A673 (cell line): ENCODE data around the gene SCAMP3.

Experiments
- EZH2 ChIP-seq: fragments of 200-600 bp; sonication (generic); IDR thresholded peaks from 2 replicates; pipeline ENCODE4 v1.6.1; 2017; ENCODE audit warnings: borderline replicate concordance, low read depth, mild to moderate bottlenecking, mixed read lengths, antibody characterized with exemption, low read length; ENCODE audit not compliant: poor library complexity, severe bottlenecking
- TF ChIP-seq, protein P1 (sequence below): fragments of 300-800, 200-600 bp; sonication (generic); conservative IDR thresholded peaks from 2 replicates; pipeline ENCODE4 v1.5.1; 2017; ENCODE audit warnings: low read depth, mild to moderate bottlenecking, antibody characterized with exemption, low read length, moderate library complexity, mixed read lengths

DNA sequence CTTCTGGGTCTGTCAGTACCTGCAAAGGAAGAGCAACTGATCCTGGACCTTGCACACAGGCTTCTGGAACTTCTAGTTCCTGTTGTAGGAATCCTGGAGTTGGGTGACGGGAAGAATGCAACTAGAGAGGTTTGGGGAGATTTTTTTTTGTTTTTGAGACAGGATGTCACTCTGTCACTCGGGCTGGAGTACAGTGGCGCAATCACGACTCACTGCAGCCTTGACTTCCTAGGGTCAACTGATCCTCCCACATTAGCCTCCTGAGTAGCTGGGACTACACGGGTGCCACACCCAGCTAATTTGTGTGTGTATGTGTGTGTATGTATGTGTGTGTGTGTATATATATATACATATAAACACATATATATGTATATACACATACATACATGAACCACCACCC is 25.7 kb downstream of the SCAMP3 start:
- TF ChIP-seq, protein P1, sequence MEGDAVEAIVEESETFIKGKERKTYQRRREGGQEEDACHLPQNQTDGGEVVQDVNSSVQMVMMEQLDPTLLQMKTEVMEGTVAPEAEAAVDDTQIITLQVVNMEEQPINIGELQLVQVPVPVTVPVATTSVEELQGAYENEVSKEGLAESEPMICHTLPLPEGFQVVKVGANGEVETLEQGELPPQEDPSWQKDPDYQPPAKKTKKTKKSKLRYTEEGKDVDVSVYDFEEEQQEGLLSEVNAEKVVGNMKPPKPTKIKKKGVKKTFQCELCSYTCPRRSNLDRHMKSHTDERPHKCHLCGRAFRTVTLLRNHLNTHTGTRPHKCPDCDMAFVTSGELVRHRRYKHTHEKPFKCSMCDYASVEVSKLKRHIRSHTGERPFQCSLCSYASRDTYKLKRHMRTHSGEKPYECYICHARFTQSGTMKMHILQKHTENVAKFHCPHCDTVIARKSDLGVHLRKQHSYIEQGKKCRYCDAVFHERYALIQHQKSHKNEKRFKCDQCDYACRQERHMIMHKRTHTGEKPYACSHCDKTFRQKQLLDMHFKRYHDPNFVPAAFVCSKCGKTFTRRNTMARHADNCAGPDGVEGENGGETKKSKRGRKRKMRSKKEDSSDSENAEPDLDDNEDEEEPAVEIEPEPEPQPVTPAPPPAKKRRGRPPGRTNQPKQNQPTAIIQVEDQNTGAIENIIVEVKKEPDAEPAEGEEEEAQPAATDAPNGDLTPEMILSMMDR = no peak
- no peak for TF ChIP-seq EZH2
